OCI-LY7 (cell line): ENCODE data around the gene CES5A. TPM values are rescaled to one million over a fixed set of nuclear protein-coding genes. Genes with fewer than 3 reads are reported as not detected.
"Not testable (repeated sequence)": the region's sequence is repeated elsewhere in the genome, so short reads cannot be mapped to it uniquely, and the experiment has no call there.

ENCODE experiments used
- BruUV-seq: library from RNA; stranded (reverse); fragments of 400-500 nt; replicated peaks from 2 replicates; lab custom pipeline; 2021; lab: Mats Ljungman, UMichigan
- CTCF ChIA-PET: fragments of 300-600 bp; sonication (Branson Sonifier 250); formaldehyde crosslinking; loops from one replicate; lab custom pipeline; 2022; ENCODE audit warnings: antibody characterized with exemption; ENCODE audit not compliant: unreplicated experiment; lab: Charles Lee
- POLR2A ChIA-PET: fragments of 300-600 bp; sonication (Branson Sonifier 250); formaldehyde crosslinking; loops from one replicate; lab custom pipeline; 2022; ENCODE audit warnings: antibody characterized with exemption; lab: Charles Lee
- DNase-seq: peaks from one replicate; pipeline ENCODE4 v3.0.0-alpha.2; 2015; ENCODE audit warnings: low spot score
- H2AFZ ChIP-seq: fragments of 200-600 bp; sonication (generic), shearing (Covaris generic); 2 replicates; pipeline ENCODE4 v1.6.1; 2014; ENCODE audit warnings: mild to moderate bottlenecking, antibody characterized with exemption, low read length, moderate library complexity
- H3K27ac ChIP-seq: fragments of 200-600 bp; sonication (generic); 2 replicates; pipeline ENCODE4 v1.5.1; 2014; ENCODE audit warnings: mixed run types, low read depth, mild to moderate bottlenecking, moderate library complexity, low read length, inconsistent platforms; ENCODE audit not compliant: poor library complexity, severe bottlenecking
- H3K36me3 ChIP-seq: fragments of 200-600 bp; sonication (generic); 2 replicates; pipeline ENCODE4 v1.6.1; 2014; ENCODE audit warnings: mild to moderate bottlenecking, antibody characterized with exemption, low read length, moderate library complexity, mixed read lengths; ENCODE audit not compliant: insufficient read depth
- H3K4me1 ChIP-seq: fragments of 200-600 bp; sonication (generic); 2 replicates; pipeline ENCODE4 v1.5.1; 2014; ENCODE audit warnings: mild to moderate bottlenecking, low read length; ENCODE audit not compliant: insufficient read depth, poor library complexity, severe bottlenecking
- H3K4me2 ChIP-seq: fragments of 200-600 bp; sonication (generic); 2 replicates; pipeline ENCODE4 v1.6.1; 2014; ENCODE audit warnings: mild to moderate bottlenecking, low read length
- H3K4me3 ChIP-seq: fragments of 200-600 bp; sonication (generic); 2 replicates; pipeline ENCODE4 v1.5.1; 2014; ENCODE audit warnings: mild to moderate bottlenecking, low read depth, low read length; ENCODE audit not compliant: poor library complexity, severe bottlenecking
- H3K79me2 ChIP-seq: fragments of 200-600 bp; sonication (generic); 2 replicates; pipeline ENCODE4 v1.6.1; 2016; ENCODE audit warnings: low read depth, mild to moderate bottlenecking, low read length, moderate library complexity, mixed read lengths; ENCODE audit not compliant: insufficient read depth
- H3K9me2 ChIP-seq: fragments of 200-600 bp; sonication (generic); 2 replicates; pipeline ENCODE4 v1.6.1; 2016; ENCODE audit warnings: mild to moderate bottlenecking, low read length, mixed read lengths; ENCODE audit not compliant: insufficient read depth
- H3K9me3 ChIP-seq: fragments of 200-600 bp; sonication (generic); 2 replicates; pipeline ENCODE4 v1.6.1; 2014; ENCODE audit warnings: mild to moderate bottlenecking, mixed run types, low read length, mixed read lengths
- H4K20me1 ChIP-seq: fragments of 200-600 bp; sonication (generic); 2 replicates; pipeline ENCODE4 v1.6.1; 2014; ENCODE audit warnings: mild to moderate bottlenecking, antibody characterized with exemption, low read length, moderate library complexity, mixed read lengths; ENCODE audit not compliant: insufficient read depth
- CTCF ChIP-seq: fragments of 200-600 bp; sonication (generic); conservative IDR thresholded peaks from 2 replicates; pipeline ENCODE4 v1.5.1; 2014; ENCODE audit warnings: mild to moderate bottlenecking, antibody characterized with exemption, low read length, moderate library complexity, mixed read lengths
- EZH2phosphoT487 ChIP-seq: fragments of 200-600 bp; sonication (generic); IDR thresholded peaks from 2 replicates; pipeline ENCODE4 v1.6.1; 2018; ENCODE audit warnings: low read depth, borderline replicate concordance, mild to moderate bottlenecking, mixed run types, antibody characterized with exemption, low read length, moderate library complexity, mixed read lengths
- intact Hi-C: fragments of 100-400 bp; cut with micrococcal nuclease; formaldehyde crosslinking; loops from one replicate; pipeline ENCODE4 v1.10.0; 2022; ENCODE audit not compliant: unreplicated experiment
- total RNA-seq, 2 experiments: library from RNA; depleted of rRNA in 1 of 2; stranded (reverse); fragments of >200 nt in 1 of 2; shearing (Covaris generic) in 1 of 2; gene quantifications; 2 replicates each; pipeline ENCODE4 v1.2.3, GENCODE V29; 2014 to 2022

Gene CES5A
- total RNA-seq, 2 experiments from 2014 or later = not detected

GRCh38 chr16:55821210-55821609 lies 54.0 kb downstream of the CES5A start:
- H3K9me2 ChIP-seq = no peaks in the 10 kb centered on the region
- ChIA-PET POLR2A (no interaction called here), CTCF (no interaction called here)
- no peaks in the 10 kb centered on the region for H3K4me1 ChIP-seq
- H3K36me3 ChIP-seq = no peaks in the 10 kb centered on the region
- TF ChIP-seq CTCF = no peak
- no peak for TF ChIP-seq EZH2phosphoT487
- H3K4me2 ChIP-seq = no peak overlapping the region
- BruUV-seq = no TSS peak
- no peaks in the 10 kb centered on the region for H3K9me3 ChIP-seq
- DNase-seq = no peak
- no peak overlapping the region for H2AFZ ChIP-seq
- no peaks in the 10 kb centered on the region for H3K79me2 ChIP-seq
- H3K4me3 ChIP-seq = no peak overlapping the region
- no peaks in the 10 kb centered on the region for H4K20me1 ChIP-seq
- no peak overlapping the region for H3K27ac ChIP-seq
- intact Hi-C loops = no loop called here

GRCh38 chr16:55820615-55821014 lies 54.6 kb downstream of the CES5A start:
- TF ChIP-seq EZH2phosphoT487 (no peak), CTCF (no peak)
- H3K27ac ChIP-seq = no peak overlapping the region
- H2AFZ ChIP-seq = no peak overlapping the region
- no peaks in the 10 kb centered on the region for H3K79me2 ChIP-seq
- no peak for DNase-seq
- no peak overlapping the region for H3K4me3 ChIP-seq
- no peak overlapping the region for H3K4me2 ChIP-seq
- H3K4me1 ChIP-seq = no peaks in the 10 kb centered on the region
- POLR2A ChIA-PET = no interaction called here
- no peaks in the 10 kb centered on the region for H3K36me3 ChIP-seq
- H3K9me2 ChIP-seq = no peaks in the 10 kb centered on the region
- CTCF ChIA-PET = no interaction called here
- intact Hi-C loops = no loop called here
- no peaks in the 10 kb centered on the region for H4K20me1 ChIP-seq
- no peaks in the 10 kb centered on the region for H3K9me3 ChIP-seq
- no TSS peak for BruUV-seq

- no peaks in the 10 kb centered on the region for H3K9me3 ChIP-seq
- no peaks in the 10 kb centered on the region for H3K36me3 ChIP-seq
- H3K4me2 ChIP-seq = no peak overlapping the region
- ChIA-PET POLR2A (no interaction called here), CTCF (no interaction called here)
- H3K4me3 ChIP-seq = no peak overlapping the region
- H3K79me2 ChIP-seq = no peaks in the 10 kb centered on the region
- intact Hi-C loops = no loop called here
- no peaks in the 10 kb centered on the region for H3K4me1 ChIP-seq
- no peaks in the 10 kb centered on the region for H3K9me2 ChIP-seq
- no peaks in the 10 kb centered on the region for H4K20me1 ChIP-seq
- no peak for DNase-seq
- TF ChIP-seq CTCF (no peak), EZH2phosphoT487 (no peak)
- no peak overlapping the region for H3K27ac ChIP-seq
- no peak overlapping the region for H2AFZ ChIP-seq
- BruUV-seq = no TSS peak
Measured at GRCh38 chr16:55817236-55817912, 57.8 kb downstream of the CES5A start.

- H2AFZ ChIP-seq, DNase-seq, H3K36me3 ChIP-seq, H3K9me2 ChIP-seq, CTCF ChIA-PET, BruUV-seq, H3K4me3 ChIP-seq, H3K27ac ChIP-seq, POLR2A ChIA-PET, H3K79me2 ChIP-seq, H4K20me1 ChIP-seq, H3K4me2 ChIP-seq, intact Hi-C loops, H3K4me1 ChIP-seq, H3K9me3 ChIP-seq: not testable (repeated sequence)
Measured at GRCh38 chr16:55816222-55816621, 59.0 kb downstream of the CES5A start.
